SU-DHL-6 (cell line): ENCODE results near the gene CADPS.

ENCODE experiments used
- EZH2phosphoT487 ChIP-seq: fragments of 200-600 bp; sonication (generic), shearing (Covaris generic); conservative IDR thresholded peaks from 2 replicates; pipeline ENCODE4 v1.6.1; 2018; ENCODE audit warnings: mild to moderate bottlenecking, antibody characterized with exemption, low read length, moderate library complexity, mixed read lengths
- TF ChIP-seq, protein P1 (sequence below): fragments of 200-600 bp; sonication (generic); IDR thresholded peaks from one replicate; pipeline ENCODE4 v1.5.1; 2017; ENCODE audit warnings: antibody characterized with exemption, mild to moderate bottlenecking, low read length, moderate library complexity; ENCODE audit not compliant: insufficient read depth, poor library complexity, severe bottlenecking

DNA sequence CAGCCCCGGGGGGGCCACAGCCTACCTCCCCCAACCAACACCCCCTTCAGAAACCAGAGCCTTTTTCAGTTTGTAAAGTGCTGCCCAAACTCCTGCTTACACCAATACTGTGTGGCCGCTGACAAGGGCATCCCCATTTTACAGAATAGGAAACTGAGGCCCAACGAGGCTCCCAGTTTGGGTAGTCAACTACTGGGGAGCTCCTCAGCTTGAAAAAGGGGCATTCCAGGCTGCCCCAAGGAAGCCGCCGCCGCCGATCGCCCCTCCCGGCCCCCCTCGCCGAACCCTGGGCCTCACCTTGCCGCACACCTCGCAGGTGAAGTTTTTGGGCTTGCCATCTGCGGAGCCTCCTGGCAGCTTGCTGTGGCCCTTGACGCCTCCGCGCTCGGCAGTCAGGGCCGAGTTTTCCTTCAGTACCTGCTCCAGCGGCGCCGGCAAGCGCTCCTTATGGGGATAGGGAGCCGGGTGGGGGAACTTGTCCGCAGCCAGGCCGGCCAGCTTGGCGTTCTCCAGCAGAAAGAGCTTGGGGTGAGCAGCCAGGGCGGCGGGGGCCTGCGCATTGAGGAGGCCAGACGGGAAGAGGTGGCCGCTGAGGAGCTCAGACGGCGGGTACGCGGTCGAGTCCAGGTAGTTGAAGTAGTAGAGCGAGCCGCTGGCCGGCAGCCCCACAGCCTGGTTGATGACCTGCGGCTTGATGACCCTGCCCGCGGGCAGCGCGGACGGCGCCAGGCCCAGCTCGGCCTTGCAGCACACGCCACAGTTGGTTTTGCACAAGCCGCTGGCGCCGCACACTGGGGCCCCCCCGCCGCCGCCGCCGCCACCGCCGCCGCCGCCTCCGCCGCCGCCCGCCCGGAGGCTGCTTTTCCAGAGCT, 503.3 kb downstream of the CADPS start:
- TF ChIP-seq, protein P1, sequence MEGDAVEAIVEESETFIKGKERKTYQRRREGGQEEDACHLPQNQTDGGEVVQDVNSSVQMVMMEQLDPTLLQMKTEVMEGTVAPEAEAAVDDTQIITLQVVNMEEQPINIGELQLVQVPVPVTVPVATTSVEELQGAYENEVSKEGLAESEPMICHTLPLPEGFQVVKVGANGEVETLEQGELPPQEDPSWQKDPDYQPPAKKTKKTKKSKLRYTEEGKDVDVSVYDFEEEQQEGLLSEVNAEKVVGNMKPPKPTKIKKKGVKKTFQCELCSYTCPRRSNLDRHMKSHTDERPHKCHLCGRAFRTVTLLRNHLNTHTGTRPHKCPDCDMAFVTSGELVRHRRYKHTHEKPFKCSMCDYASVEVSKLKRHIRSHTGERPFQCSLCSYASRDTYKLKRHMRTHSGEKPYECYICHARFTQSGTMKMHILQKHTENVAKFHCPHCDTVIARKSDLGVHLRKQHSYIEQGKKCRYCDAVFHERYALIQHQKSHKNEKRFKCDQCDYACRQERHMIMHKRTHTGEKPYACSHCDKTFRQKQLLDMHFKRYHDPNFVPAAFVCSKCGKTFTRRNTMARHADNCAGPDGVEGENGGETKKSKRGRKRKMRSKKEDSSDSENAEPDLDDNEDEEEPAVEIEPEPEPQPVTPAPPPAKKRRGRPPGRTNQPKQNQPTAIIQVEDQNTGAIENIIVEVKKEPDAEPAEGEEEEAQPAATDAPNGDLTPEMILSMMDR = no peak
- no peak for TF ChIP-seq EZH2phosphoT487
